ENCODE measurements around the gene ZNF22.

The ZNF22 gene

DNA sequence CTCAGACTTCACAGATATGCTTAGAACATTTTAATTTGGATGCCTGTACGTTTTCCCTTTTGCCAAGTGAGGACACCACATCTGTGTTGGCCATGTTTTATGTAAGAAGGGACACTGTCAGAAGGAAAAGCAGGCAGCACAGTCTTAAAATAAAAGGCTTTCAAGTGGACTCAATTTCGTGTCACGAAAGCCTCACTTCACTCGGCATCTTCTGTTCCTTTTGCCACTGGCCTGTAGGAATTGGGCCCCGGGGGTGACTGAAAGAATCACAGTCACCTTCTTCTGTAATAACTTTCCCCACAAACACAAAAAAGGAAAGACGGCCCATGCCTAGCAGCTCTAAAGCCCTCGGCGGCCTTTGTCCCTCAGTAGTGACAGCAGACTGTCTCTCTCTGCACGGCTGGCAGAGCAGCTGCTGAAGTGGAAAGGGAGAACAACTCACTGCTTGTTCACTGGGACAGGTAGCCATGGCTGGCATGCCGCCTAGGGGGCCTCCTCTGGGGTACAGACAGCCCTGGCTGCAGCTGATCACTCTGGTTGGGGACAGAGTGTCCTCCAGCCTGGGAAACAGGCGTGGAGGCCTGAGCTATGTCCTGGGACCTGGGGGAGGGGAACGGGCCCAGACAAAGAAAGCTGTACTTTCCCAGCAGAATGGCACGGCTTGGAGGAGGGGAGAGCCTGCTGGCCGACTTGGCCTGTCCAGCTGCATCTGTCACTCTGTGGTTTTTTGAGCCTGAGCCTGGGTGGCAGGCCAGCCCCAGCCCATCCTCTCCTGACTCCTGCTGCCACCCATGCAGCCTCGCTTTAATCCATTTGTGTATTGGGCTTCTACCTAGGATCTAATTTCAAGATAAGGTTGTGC is 36.7 kb upstream of the ZNF22 start:
- peak; percentile 54 for DNase-seq (ENCODE audit: low spot score)

DNA sequence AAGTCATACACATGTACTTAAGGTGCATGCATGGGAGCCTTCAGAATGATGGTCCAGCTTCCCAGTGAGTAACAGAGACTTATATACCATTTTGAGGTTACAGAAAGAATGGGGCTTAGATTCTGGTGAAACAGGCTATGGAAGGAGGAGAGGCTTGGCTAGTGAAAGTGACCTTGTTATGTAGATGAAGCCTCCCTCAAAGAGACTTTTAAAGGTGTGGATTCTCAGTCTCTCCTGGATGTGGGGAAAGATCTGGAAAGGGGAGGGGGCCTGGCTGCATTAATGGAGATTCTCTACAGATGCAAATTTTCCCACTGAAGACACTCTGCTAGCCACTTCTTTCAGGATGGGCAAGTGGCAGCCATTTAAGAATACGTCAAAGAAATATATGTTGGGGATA is 35.6 kb upstream of the ZNF22 start:
- DNase-seq (ENCODE audit: low spot score), result no peak

DNA sequence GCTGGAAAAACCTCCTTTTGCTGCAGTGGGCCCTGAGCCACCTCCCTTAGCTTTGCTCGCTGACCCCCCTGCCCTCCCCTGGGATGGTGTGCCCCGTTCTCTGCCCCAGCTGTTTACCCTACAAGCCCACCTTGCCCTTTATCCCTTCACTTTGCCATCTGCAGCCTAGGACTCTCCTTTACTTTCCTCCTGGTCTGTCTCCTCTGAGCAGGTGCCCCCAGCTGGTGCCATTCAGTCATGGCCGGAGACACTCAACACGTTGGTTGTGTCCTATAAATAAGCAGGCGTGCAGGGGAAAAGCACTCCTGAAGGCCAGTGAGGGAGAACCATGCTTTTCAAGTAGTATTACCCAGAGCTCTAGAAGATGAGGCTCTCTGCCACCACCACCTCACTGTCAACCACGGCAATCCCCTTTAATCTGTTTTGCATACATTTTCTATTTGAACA is 35.0 kb upstream of the ZNF22 start:
- no peak for DNase-seq (ENCODE audit: low spot score)

DNA sequence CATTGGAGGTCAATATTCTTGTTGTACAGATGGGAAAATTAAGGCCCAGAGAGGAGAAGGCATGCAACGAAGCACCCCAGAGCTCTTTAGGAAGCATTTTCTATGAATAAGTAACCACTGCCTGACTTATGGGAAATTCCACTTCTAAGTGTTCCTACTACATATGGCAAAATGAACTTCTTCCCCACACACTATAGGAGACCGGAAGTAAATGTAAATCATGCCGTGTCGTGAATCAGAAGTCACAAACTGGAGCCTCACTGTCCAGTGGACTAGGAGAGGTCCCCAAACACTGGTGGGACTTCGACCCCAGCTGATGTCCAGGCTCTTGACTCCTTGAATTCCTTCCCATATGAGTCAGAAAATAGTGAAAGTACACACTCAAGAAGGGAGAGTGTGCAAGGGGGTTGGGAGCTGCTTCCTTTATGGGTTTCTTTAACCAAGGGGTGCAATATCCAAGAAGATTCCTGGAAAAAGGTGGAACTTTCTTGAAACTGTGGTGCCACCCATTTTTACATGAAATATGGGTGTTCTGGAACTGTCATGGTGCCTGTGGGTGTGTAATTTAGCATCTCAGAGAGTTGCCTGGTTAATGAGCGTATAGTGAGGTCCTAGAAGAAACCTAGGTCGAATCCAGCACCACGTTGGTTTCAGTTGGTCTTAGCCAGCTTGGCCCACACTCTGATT is 34.5 kb upstream of the ZNF22 start:
- DNase-seq (ENCODE audit: low spot score), result no peak

DNA sequence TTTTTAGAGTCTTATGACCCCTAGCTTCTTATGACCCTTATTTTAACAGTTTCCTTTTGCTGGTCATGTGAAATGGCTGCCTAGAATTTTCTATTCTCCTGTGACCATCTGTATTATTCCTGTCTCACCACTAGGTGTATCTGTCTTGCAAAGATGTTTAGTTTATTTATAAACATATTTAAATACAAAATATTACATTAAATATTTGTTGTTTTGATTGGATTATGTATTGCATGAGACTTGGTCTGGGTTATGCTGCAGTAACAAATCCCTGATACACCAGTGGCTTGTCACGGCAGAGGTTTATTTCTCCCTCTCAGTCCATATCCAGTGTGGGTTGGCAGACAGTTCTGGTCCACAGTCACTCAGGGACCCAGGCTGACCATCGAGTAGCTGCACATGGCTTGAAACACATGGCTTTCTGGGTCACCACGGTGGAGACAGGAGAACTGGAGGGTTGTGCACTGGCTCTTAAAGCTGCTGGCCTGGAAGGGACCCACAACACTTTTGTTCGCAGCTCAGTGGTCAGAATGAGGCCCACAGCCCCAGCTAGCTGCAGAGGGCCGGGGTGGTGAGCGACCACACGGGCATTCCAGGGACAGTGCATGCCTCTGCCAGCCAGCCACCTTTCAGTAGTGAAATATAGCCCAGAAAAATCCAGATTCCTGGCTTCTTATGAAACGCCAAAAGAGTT is 33.8 kb upstream of the ZNF22 start:
- DNase-seq (ENCODE audit: low spot score), result no peak

DNA sequence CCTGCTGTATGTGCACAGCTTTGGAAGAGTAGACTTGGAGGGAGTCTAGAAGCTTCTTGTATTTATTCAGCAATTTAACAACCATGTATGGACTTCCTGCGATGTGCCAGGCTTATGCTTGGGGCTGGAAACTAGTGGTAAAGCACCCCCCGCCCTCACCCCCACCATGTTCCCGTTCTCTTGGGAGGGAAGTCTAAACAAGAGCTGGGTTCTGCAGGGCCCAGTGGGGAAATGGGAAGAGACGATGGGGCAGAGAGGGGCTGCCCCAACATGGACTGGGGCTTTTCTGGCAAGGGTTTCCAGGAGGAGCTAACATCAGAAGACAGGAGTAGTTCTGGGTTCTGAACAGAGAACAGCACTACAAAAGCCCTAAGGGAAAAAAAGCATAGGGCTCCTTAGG is 33.1 kb upstream of the ZNF22 start:
- no peak for DNase-seq (ENCODE audit: low spot score)

DNA sequence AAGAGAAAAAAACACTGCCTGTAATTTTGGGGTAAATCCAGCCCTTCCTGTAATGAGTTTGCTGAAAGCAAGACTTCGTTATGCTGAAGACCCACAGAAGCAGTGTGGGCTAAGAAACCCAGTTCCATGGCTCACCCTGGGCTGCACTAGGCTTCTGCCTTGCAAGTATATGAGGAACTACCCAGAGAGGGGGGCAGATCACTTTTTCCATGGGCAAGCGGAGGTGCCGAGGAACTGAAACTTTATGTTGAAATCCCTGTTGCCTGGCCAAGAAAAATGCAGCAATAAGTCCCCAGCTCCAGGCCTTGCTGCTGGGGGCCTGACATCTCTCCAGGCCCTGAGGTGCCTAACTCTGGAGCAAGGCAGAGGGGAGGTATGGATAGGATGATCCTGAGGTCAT is 32.6 kb upstream of the ZNF22 start:
- no peak for DNase-seq (ENCODE audit: low spot score)

DNA sequence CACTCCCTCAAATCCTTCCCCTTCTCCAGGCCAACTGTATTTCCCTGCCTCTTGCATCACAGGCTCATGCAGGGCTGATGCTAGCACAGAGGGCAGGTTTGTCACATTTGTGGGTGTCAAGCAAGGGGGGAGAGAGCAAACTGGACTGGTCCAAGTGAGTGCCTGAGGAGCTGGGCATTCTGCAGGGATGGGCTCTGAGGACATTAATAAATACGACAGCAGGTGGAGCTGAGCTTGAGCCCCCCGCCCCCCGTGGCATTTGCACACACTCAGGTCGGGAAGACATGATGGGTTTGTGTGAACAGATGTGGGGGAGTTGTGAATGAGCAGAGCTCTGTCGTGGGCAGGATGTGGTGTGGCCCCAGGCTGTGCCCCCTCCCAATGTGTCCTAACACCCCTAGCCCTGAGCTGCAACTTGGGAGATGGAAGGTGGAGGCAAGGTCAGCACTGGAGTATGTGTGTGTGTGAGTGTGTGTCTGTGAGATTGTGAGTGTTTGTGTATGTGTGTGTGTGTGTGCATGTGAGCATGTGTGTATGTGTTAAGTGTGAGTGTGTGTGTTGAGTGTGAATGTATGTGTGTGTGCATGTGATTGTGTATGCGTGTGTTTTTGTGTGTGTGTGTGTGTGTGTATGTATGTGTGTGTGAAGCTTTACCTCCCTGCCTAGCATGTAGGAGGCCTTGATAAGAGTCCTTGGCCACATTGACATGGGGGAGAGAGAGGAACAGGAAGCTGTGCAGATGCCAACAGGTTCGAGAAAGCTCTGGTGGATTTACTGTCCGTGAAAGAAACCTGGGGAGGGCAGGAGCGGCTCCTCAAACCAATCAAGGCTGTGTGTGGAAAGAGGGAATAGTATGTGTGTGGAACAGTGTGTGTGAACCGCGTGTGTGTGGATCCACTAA is 32.0 kb upstream of the ZNF22 start:
- DNase-seq (ENCODE audit: low spot score), result no peak

DNA sequence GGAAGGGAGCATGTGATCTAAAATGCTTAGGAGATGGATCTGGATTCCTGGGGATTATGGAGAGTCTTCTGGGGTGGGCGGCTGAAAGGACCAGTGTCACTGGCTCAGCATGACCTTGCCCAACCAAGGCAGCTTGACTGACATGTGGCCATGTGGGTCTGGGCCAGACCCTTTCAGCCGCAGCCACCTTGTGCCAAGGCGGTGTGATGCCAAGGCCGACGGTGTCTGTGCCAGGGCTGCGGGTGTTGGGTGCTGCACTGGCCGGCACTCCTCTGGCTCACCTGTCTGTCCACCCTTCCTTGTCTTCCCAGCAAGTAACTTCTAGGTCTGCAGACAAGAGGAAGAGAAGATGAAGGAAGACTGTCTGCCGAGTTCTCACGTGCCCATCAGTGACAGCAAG is 30.9 kb upstream of the ZNF22 start:
- no peak for DNase-seq (ENCODE audit: low spot score)

DNA sequence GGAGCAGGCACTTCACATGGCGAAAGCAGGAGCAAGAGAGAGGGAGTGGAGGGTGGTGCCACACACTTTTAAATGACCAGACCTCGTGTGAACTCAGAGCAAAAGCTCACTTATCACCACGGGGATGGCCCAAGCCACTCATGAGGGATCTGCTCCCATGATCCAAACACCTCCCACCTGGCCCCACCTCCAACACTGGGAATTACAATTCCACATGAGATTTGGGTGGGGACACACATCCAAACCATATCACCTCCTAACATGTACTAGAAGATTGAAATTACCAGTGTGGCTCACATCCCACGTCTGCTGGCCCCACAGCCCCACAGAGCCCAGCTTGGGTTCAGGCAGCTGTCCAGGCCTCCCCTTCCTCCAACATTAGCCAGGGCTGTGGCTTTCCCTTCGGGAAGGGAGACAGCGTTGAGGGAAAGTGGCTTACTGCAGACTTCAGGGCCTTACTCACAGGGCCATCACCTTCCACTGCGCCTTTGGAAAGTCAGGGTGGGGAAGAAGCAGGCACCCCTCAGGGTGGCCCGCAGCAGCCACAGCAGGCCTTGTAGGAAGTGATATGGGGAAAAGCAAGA is 29.8 kb upstream of the ZNF22 start:
- DNase-seq (ENCODE audit: low spot score), result no peak

DNA sequence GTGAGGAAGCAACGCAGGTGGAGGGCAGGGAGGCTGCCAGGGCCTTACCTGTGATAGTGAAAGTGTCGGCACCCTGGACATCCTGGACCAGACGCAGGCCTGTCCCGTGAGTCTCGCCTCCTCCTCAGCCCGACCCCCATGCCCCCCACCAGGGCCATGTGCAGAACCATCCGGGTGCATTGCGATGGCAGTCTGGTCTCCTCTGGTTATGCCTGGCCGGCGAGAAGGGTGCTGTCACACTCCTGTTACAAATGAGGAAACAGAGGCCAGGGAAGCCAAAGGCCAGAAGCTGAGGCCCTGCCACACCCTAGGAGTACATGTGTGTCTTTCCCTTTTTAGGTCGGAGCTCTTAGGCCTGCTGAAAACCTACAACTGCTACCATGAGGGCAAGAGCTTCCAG is 29.3 kb upstream of the ZNF22 start:
- no peak for DNase-seq (ENCODE audit: low spot score)

DNA sequence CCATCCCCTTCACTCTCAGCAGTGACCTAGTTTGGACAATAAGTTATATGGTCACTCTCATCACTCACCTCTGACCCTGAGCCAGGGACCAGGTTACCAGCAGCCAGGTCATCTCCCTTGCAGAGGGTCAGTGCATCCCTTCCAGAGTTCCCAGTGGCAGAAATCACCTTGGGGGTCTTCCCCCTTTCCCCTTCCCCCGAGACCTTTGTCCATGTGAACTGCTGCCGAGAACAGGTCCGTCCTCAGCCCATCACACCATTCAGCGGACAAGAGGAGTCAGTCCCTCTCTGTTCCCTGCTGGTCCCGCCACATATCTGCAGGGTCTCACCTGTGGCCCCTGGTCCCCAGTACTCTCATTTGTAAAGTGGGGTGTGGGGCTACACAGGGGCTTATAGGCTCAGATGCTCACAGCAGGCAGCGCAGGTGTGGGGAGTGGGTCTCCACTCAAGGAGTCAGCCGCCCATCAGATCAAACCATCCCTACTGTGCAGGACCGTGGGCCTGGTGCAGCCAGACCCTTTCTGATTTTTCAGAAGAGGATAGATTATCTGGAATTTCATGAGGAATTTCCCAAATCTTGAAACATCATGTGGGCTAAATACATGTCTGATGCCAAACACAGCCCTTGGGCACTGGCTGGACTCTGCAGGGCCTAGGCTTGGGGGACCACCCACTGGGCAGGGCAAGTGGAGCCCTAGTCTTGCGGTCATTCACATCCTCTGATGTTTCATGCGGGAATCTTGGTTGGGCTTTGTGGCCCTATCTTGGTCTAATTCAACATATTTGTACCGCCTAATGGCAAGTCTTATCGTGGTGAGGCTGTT is 28.6 kb upstream of the ZNF22 start:
- no peak for DNase-seq (ENCODE audit: low spot score)

DNA sequence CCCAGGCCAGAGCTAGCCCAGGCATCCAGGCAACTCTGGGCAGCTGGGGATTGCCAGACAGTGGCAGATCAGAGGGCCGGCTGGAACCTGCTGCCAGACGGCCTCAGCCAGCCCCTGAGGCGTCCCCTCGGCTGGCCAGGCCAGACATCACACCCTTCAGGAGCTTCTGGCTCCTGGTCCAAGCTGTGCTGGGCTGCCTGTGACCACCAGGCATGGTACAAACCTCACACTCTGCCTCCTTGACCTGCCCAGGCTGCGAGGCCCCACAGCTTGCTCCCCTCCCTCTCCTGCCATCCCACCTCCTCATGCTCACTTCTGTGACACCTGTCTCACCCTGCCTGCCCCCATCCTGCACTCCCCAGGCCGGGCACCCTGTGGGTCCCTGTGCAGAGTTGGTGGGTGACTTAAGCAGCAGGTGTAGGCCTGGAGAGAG is 27.8 kb upstream of the ZNF22 start:
- DNase-seq (ENCODE audit: low spot score), result no peak

DNA sequence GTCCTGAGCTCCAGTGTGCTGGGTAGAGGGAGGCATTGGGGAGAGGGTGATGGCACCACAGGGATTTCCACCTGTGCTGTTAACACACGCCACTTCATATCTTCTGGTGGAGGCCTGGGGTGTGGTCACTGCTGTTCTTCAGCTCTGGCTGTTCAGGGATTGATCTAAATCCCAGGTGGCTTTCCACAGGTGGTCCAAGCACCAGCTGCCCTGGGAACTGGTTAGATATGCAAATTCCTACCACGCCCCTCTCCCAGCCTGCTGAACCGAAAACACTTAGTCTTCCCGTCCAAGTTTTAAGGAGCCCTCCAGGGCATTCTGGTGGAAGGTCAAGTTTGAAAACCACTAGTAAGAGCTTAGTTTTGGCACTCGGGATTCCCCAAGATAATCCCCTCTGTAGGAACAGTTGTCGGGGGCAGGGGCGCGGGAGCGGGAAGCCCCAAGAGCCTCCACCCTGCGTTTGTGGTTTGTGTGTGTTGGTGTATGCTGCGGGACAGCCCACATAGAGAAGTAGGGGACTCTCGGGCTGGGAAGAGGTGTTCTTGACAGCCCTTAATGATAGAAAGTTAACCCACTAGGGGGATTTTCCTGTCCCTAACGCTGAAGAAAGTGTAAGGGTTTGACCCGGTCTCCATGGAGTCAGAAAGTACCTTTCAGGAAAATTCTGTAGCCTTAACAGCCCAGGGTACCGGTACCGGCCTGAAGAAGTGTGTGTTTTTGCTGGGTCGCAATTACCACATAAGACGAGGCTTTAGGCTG is 27.2 kb upstream of the ZNF22 start:
- no peak for DNase-seq (ENCODE audit: low spot score)

DNA sequence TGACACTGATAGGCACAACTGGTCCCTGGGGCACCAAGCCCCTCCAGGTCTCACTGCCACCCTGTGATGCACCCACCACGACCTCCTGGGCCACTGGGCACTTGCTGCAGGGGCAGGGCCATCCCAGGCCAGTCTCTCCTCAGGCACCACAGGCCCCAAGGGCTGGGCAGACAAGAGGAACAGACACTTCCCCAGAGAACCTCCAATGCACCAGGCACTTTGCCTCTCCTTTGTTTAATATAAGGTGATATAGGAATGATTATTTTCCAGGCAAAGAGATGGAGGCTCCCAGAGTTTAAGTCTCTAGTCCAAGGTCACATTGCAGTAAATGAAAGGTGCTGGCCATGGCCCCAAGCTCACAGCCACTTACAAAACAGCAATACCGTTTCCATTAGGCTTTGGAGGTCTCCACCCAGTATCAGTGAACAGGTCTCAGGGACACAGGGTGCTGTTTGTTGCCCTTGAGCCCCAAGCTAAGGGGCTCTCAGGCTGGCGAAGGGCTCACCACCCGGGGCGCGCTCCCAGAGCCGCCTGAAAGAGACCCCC is 26.6 kb upstream of the ZNF22 start:
- no peak for DNase-seq (ENCODE audit: low spot score)

DNA sequence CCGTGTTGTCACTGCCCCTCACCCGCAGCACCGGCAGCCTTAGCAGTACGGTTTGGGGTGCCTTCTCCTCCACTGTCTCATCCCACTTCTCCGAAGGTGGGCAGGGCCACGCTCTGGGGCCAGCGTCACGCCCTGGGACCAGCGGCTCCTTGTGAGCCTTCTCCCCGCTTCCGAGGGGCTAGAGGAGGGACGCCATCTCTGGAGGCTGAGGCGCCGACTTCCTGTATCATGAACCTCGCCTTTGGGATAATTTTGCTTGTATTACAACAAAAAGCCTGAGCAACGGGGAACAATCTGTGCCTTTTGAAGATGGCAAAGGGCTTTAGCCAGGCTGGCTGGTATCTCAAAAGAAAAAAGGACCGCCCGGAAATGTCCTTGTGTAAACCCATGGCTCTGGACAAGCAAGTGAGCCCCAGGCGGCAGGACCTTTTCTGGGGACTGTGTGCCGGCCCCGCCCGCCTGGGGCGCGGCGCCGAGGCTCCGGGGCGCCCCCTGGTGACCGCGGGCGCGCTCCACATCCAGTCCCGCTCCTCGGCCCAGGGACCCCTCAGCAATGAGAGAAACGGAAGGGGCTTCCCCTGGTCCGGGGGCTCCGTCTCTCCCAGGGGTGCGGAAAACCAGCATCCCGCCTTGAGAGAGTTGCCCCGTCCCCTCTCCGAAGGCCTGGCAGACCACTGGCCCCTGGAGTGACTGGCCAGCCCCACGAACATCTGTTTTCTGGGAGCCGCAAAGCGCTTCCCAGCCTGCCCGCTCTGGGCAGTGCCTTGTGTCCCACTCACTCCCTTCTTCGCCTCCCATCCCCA is 25.9 kb upstream of the ZNF22 start:
- DNase-seq (ENCODE audit: low spot score), result peak; percentile 61

DNA sequence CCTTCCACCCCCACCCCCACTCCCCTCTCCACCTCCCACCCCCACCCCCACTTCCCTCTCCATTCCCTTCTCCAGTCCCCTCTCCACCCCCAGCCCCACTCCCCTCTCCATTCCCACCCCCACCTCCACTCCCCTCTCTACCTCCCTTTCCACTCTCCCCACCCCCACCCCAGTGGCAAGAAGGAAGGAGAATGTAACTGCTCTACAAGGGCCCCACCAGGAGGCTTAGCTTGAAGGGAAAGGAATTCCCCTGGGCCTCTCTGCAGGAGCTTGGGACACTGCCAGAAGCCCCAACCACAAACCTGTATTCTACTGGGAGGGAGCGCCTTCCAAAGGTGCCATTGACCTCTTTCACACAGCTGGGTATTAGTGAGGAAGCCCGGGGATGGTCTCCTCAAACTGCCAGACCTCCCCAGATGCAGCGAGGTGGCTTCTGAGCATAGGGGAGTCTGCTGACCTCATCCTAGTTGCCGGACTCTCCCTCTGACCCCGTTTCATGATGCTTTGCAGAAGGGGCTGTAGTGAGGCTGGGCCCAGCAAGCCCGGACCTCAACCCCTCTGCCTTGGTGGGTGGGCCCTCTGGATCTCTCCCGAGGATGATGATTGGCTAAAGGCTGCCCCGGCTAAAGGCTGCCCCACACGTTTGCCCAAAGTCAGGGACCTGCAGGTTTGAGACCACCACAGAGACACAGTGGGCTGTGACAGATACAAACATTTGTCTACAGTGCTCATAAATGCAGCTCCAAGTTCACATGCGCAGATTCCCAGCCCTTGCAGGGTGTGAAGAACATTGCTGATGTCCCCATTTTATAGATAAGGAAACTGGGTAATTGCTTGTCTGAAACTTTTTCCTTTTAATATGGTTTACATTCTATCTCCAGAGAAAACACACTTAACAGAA is 25.0 kb upstream of the ZNF22 start:
- peak; percentile 50 for DNase-seq (ENCODE audit: low spot score)

Measured in SK-N-DZ (cell line).